Endothelial cell of umbilical vein (primary cell): ENCODE results near the gene KCNMB2. TPM values are rescaled to one million over a fixed set of nuclear protein-coding genes. Genes with fewer than 3 reads are reported as not detected.

Source experiments
- BruUV-seq: library from RNA; stranded (reverse); fragments of 400-500 nt; replicated peaks from 2 replicates; lab custom pipeline; 2021; lab: Mats Ljungman, UMichigan
- CTCF ChIA-PET: fragments of 300-600, 350-600 bp; sonication (Branson Sonifier 250); formaldehyde crosslinking; loops from one replicate; lab custom pipeline; 2021; ENCODE audit warnings: antibody characterized with exemption, inconsistent platforms; lab: Charles Lee
- POLR2A ChIA-PET: fragments of 300-600, 350-600 bp; sonication (Branson Sonifier 250); formaldehyde crosslinking; loops from one replicate; lab custom pipeline; 2021; ENCODE audit warnings: antibody characterized with exemption, inconsistent platforms; lab: Charles Lee
- DNase-seq: peaks from one replicate; pipeline ENCODE4 v3.0.0-alpha.2; 2011; ENCODE audit warnings: low read depth, low spot score
- FAIRE-seq: peaks from 2 replicates; lab custom pipeline; 2011; peaks lifted over from hg19 to GRCh38; lab: Jason Lieb, UNC
- H2AFZ ChIP-seq: 2 replicates; pipeline ENCODE4 v1.6.0; 2012; ENCODE audit warnings: low read depth, low read length, control low read depth, inconsistent platforms
- H3K27ac ChIP-seq: 2 replicates; pipeline ENCODE4 v1.5.1; 2011; ENCODE audit warnings: low read depth, mild to moderate bottlenecking, control low read depth, low read length, moderate library complexity; ENCODE audit not compliant: insufficient read depth
- H3K27me3 ChIP-seq, 2 experiments: 2 replicates each; pipeline versions ENCODE4 v1.6.0 to v1.6.1; 2011; ENCODE audit warnings: low read length in 2 of 2, mixed read lengths in 1 of 2; ENCODE audit not compliant: control insufficient read depth in 2 of 2, insufficient read depth in 2 of 2
- H3K36me3 ChIP-seq, 2 experiments: 2 replicates in 1 of 2; 3 replicates in 1 of 2; pipeline ENCODE4 v1.5.1; 2011; ENCODE audit warnings: low read length in 2 of 2, mild to moderate bottlenecking in 1 of 2, moderate library complexity in 1 of 2; ENCODE audit not compliant: control insufficient read depth in 2 of 2, insufficient read depth in 2 of 2; ENCODE audit errors: extremely low read depth in 1 of 2
- H3K4me1 ChIP-seq: 3 replicates; pipeline ENCODE4 v1.5.1; 2011; ENCODE audit warnings: mild to moderate bottlenecking, low read length; ENCODE audit not compliant: control insufficient read depth, insufficient read depth; ENCODE audit errors: extremely low read depth
- H3K4me2 ChIP-seq: 2 replicates; pipeline ENCODE4 v1.6.1; 2011; ENCODE audit warnings: low read length, control low read depth, mixed read lengths; ENCODE audit not compliant: insufficient read depth
- H3K4me3 ChIP-seq, 3 experiments: fragments of 200-600 bp in 1 of 3; sonication (generic), shearing (Covaris generic) in 1 of 3; replicated peaks in 1 of 3; 2 replicates each; pipeline ENCODE4 v1.5.1; 2011 to 2016; ENCODE audit warnings: control low read depth in 3 of 3, low read length in 3 of 3, mild to moderate bottlenecking in 2 of 3, inconsistent platforms in 1 of 3, low read depth in 1 of 3, moderate library complexity in 1 of 3; ENCODE audit not compliant: insufficient read depth in 1 of 3
- H3K79me2 ChIP-seq: 2 replicates; pipeline ENCODE4 v1.6.0; 2012; ENCODE audit warnings: low read length, inconsistent platforms; ENCODE audit not compliant: control insufficient read depth, insufficient read depth
- H3K9ac ChIP-seq: replicated peaks from 2 replicates; pipeline ENCODE3; 2011; ENCODE audit warnings: low read length, control low read depth; ENCODE audit not compliant: insufficient read depth; ENCODE audit errors: extremely low read depth
- H3K9me1 ChIP-seq: replicated peaks from 3 replicates; pipeline ENCODE4 v1.6.0; 2011; ENCODE audit warnings: mild to moderate bottlenecking, low read length; ENCODE audit not compliant: control insufficient read depth, insufficient read depth; ENCODE audit errors: extremely low read depth
- H3K9me3 ChIP-seq: replicated peaks from 2 replicates; pipeline ENCODE4 v1.5.1; 2012; ENCODE audit warnings: low read length, inconsistent platforms; ENCODE audit not compliant: control insufficient read depth, insufficient read depth
- H4K20me1 ChIP-seq: replicated peaks from 2 replicates; pipeline ENCODE3; 2011; ENCODE audit warnings: mild to moderate bottlenecking, low read length; ENCODE audit not compliant: control insufficient read depth, insufficient read depth; ENCODE audit errors: extremely low read depth
- EZH2 ChIP-seq: IDR thresholded peaks from 2 replicates; pipeline ENCODE4 v1.6.1; 2012; ENCODE audit warnings: borderline replicate concordance, low read depth, mild to moderate bottlenecking, moderate library complexity, low read length, inconsistent platforms; ENCODE audit not compliant: severe bottlenecking
- FOS ChIP-seq: IDR thresholded peaks from 2 replicates; pipeline ENCODE4 v1.6.1; 2011; ENCODE audit warnings: mild to moderate bottlenecking, low read length, moderate library complexity, borderline replicate concordance; ENCODE audit not compliant: insufficient read depth
- GATA2 ChIP-seq: IDR thresholded peaks from 2 replicates; pipeline ENCODE4 v1.7.0; 2011; ENCODE audit warnings: low read depth, mild to moderate bottlenecking, moderate library complexity, mixed read lengths, low read length; ENCODE audit not compliant: insufficient read length, insufficient read depth
- JUN ChIP-seq: IDR thresholded peaks from 2 replicates; pipeline ENCODE4 v1.6.1; 2011; ENCODE audit warnings: borderline replicate concordance, low read depth; ENCODE audit not compliant: insufficient read length, insufficient read depth
- MYC ChIP-seq: IDR thresholded peaks from one replicate; pipeline ENCODE4 v1.6.1; 2011; ENCODE audit warnings: mild to moderate bottlenecking, low read depth, low read length
- POLR2A ChIP-seq: IDR thresholded peaks from 2 replicates; pipeline ENCODE4 v1.6.1; 2012; ENCODE audit warnings: low read depth, mild to moderate bottlenecking, control low read depth, low read length
- POLR2AphosphoS5 ChIP-seq: IDR thresholded peaks from 2 replicates; pipeline ENCODE4 v1.6.1; 2012; ENCODE audit warnings: low read depth, mild to moderate bottlenecking, control low read depth, low read length, moderate library complexity; ENCODE audit not compliant: insufficient read depth
- dilution Hi-C: fragments of 300-500 bp; cut with MboI; formaldehyde crosslinking; loops from one replicate; pipeline ENCODE4 v1.15.0; 2019; ENCODE audit warnings: low sequenced_read_pairs; ENCODE audit not compliant: extremely low pct_ligation_motif_present
- intact Hi-C: fragments of 100-400 bp; cut with micrococcal nuclease; formaldehyde crosslinking; loops from one replicate; pipeline ENCODE4 v1.10.0; 2022
- polyA plus RNA-seq, 4 experiments: library from polyadenylated mRNA; depleted of rRNA in 3 of 4; stranded (reverse) in 3 of 4; unstranded in 1 of 4; fragments of >200 nt; gene quantifications; 2 replicates each; pipeline versions ENCODE4 v1.2.1 to v1.2.3, GENCODE V29; 2011 to 2012; ENCODE audit warnings: missing spikeins in 1 of 4
- total RNA-seq: library from RNA; stranded (reverse); gene quantifications from 2 replicates; pipeline ENCODE4 v1.2.3, GENCODE V29; 2021
- TF ChIP-seq, protein P1 (sequence below): IDR thresholded peaks from 2 replicates; pipeline ENCODE4 v1.6.1; 2011; ENCODE audit not compliant: insufficient read depth, insufficient read length
- TF ChIP-seq, protein P2 (sequence below), 2 donors: IDR thresholded peaks; 1 replicate in 1 of 2; 2 replicates in 1 of 2; pipeline ENCODE4 v1.5.1; 2011; ENCODE audit warnings: low read length in 2 of 2, mild to moderate bottlenecking in 2 of 2, moderate library complexity in 2 of 2, control low read depth in 1 of 2, inconsistent platforms in 1 of 2, low read depth in 1 of 2; ENCODE audit not compliant: insufficient read depth in 1 of 2; ENCODE audit errors: extremely low read depth in 1 of 2

KCNMB2 gene
- total and polyA plus RNA-seq, 2 donors (not counting 3 experiments of a cell fraction or from before 2014, with no cell fraction given), result not detected

DNA sequence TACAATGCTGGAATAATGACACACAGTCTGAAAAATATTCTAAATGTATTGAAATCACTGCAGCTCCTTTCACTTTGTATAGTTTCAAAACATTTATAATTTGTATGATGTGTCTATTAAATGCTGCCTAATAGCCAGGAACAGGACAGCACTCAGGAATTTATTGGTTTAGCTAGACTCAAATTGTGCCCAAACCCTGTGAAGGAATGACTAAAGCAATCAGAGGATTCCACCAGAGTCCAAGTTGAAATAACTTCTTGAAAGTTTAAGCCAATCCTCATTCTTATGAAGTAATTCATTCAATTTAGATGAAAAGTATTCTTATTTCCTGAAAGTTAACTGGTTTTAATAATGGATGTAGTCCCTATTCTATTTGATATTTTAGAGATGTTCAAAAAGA is 268.4 kb downstream of the KCNMB2 start:
- BruUV-seq, result no TSS peak
- Histone ChIP-seq H3K27me3 (no peaks in the 10 kb centered on the region), H2AFZ (no peak overlapping the region), H3K9me1 (no peaks in the 10 kb centered on the region), H3K36me3 (no peaks in the 10 kb centered on the region), H3K79me2 (no peaks in the 10 kb centered on the region), H3K4me2 (no peak overlapping the region), H3K4me3 (no peak overlapping the region), H4K20me1 (no peaks in the 10 kb centered on the region), H3K4me1 (no peaks in the 10 kb centered on the region), H3K9me3 (no peaks in the 10 kb centered on the region), H3K27ac (no peak overlapping the region), H3K9ac (no peak overlapping the region)
- dilution Hi-C loops (no loop called here), intact Hi-C loops (no loop called here)
- ChIA-PET CTCF (no interaction called here), POLR2A (no interaction called here)
- TF ChIP-seq JUN (no peak), GATA2 (no peak), EZH2 (no peak), FOS (no peak), POLR2A (no peak), POLR2AphosphoS5 (no peak), MYC (no peak)
- TF ChIP-seq, protein P1, sequence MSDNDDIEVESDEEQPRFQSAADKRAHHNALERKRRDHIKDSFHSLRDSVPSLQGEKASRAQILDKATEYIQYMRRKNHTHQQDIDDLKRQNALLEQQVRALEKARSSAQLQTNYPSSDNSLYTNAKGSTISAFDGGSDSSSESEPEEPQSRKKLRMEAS, result no peak
- TF ChIP-seq, protein P2, sequence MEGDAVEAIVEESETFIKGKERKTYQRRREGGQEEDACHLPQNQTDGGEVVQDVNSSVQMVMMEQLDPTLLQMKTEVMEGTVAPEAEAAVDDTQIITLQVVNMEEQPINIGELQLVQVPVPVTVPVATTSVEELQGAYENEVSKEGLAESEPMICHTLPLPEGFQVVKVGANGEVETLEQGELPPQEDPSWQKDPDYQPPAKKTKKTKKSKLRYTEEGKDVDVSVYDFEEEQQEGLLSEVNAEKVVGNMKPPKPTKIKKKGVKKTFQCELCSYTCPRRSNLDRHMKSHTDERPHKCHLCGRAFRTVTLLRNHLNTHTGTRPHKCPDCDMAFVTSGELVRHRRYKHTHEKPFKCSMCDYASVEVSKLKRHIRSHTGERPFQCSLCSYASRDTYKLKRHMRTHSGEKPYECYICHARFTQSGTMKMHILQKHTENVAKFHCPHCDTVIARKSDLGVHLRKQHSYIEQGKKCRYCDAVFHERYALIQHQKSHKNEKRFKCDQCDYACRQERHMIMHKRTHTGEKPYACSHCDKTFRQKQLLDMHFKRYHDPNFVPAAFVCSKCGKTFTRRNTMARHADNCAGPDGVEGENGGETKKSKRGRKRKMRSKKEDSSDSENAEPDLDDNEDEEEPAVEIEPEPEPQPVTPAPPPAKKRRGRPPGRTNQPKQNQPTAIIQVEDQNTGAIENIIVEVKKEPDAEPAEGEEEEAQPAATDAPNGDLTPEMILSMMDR (IDR thresholded peaks at IDR 0.05; ENCODE audit: extremely low read depth in 1 of 2, insufficient read depth in 1 of 2, low read depth in 1 of 2, low read length in 2 of 2), result no peak
- DNase-seq (no peak), FAIRE-seq (no peak)
